ENCODE data around the gene GTF2IRD1. TPM values are rescaled to one million over a fixed set of nuclear protein-coding genes. Genes with fewer than 3 reads are reported as not detected.
"Not testable (repeated sequence)": the region's sequence is repeated elsewhere in the genome, so short reads cannot be mapped to it uniquely, and the experiment has no call there.

Gene GTF2IRD1
- polyA plus RNA-seq, 3 donors, result not detected

GRCh38 chr7:74438327-74438726, 15.4 kb upstream of the GTF2IRD1 start:
- 100% methylated on average over 1 of the region's 2 CpGs for WGBS (ENCODE audit: insufficient coverage)
- no peak for TF ChIP-seq CTCF (IDR thresholded peaks at IDR 0.05)
- H3K36me3 Mint-ChIP-seq, result no peaks in the 10 kb centered on the region
- H3K4me1 Mint-ChIP-seq, result no peaks in the 10 kb centered on the region
- Histone ChIP-seq H3K79me2 (ENCODE audit: insufficient read depth, low read length) (no peaks in the 10 kb centered on the region), H2AFZ (ENCODE audit: insufficient read depth, low read depth, low read length, poor library complexity, severe bottlenecking) (no peak overlapping the region), H3K9ac (ENCODE audit: insufficient read depth, low read length, poor library complexity, severe bottlenecking) (no peak overlapping the region), H3K4me1 (ENCODE audit: control insufficient read depth in 1 of 2, insufficient read depth in 2 of 2, low read length in 2 of 2) (no peaks in the 10 kb centered on the region), H3K9me3 (replicated peaks in 1 of 2; ENCODE audit: control insufficient read depth in 1 of 2, insufficient read depth in 1 of 2, low read length in 2 of 2) (peaks cover 0 to 6% of the 10 kb centered on the region in 2 donors), H3K27me3 (ENCODE audit: control insufficient read depth in 2 of 2, insufficient read depth in 2 of 2, low read length in 2 of 2) (no peaks in the 10 kb centered on the region), H3K36me3 (replicated peaks in 1 of 2; ENCODE audit: control insufficient read depth in 1 of 2, insufficient read depth in 2 of 2, low read length in 2 of 2) (no peaks in the 10 kb centered on the region), H4K20me1 (ENCODE audit: insufficient read depth, low read length) (no peaks in the 10 kb centered on the region), H3K4me2 (replicated peaks; ENCODE audit: extremely low read depth, low read length, poor library complexity, severe bottlenecking) (no peak overlapping the region), H3K4me3 (replicated peaks in 1 of 3; ENCODE audit: low read depth in 2 of 3, low read length in 3 of 3) (no peak overlapping the region), H3K27ac (ENCODE audit: low read depth in 1 of 2, low read length in 2 of 2) (no peak overlapping the region)
- H3K27ac Mint-ChIP-seq, result no peak overlapping the region
- H3K4me3 Mint-ChIP-seq, result no peak overlapping the region
- peaks cover 2 to 24% (median 18%) of the 10 kb centered on the region in 7 donors for H3K9me3 Mint-ChIP-seq
- H3K27me3 Mint-ChIP-seq (ENCODE audit: low read depth in 3 of 3), result peaks cover 0 to 6% (median 2%) of the 10 kb centered on the region in 3 donors
- no peak for DNase-seq
- intact Hi-C loops (cut with micrococcal nuclease), result no loop called here

- H3K36me3 Mint-ChIP-seq, result no peaks in the 10 kb centered on the region
- H3K4me3 Mint-ChIP-seq, result no peak overlapping the region
- no peak overlapping the region for H3K9ac ChIP-seq (ENCODE audit: insufficient read depth, low read length, poor library complexity, severe bottlenecking)
- peaks cover 0 to 5% (median 2%) of the 10 kb centered on the region in 3 donors for H3K27me3 Mint-ChIP-seq (ENCODE audit: low read depth in 3 of 3)
- no peak overlapping the region for H2AFZ ChIP-seq (ENCODE audit: insufficient read depth, low read depth, low read length, poor library complexity, severe bottlenecking)
- DNase-seq, result no peak
- H3K4me1 ChIP-seq (ENCODE audit: control insufficient read depth in 1 of 2, insufficient read depth in 2 of 2, low read length in 2 of 2), result no peaks in the 10 kb centered on the region
- peaks cover 2 to 24% (median 18%) of the 10 kb centered on the region in 7 donors for H3K9me3 Mint-ChIP-seq
- no peak overlapping the region for H3K4me3 ChIP-seq (replicated peaks in 1 of 3; ENCODE audit: low read depth in 2 of 3, low read length in 3 of 3)
- no peak overlapping the region for H3K4me2 ChIP-seq (replicated peaks; ENCODE audit: extremely low read depth, low read length, poor library complexity, severe bottlenecking)
- H3K27ac ChIP-seq (ENCODE audit: low read depth in 1 of 2, low read length in 2 of 2), result no peak overlapping the region
- no peak for TF ChIP-seq CTCF (IDR thresholded peaks at IDR 0.05)
- H3K4me1 Mint-ChIP-seq, result no peaks in the 10 kb centered on the region
- H3K27me3 ChIP-seq (ENCODE audit: control insufficient read depth in 2 of 2, insufficient read depth in 2 of 2, low read length in 2 of 2), result no peaks in the 10 kb centered on the region
- peaks cover 0 to 6% of the 10 kb centered on the region in 2 donors for H3K9me3 ChIP-seq (replicated peaks in 1 of 2; ENCODE audit: control insufficient read depth in 1 of 2, insufficient read depth in 1 of 2, low read length in 2 of 2)
- no peaks in the 10 kb centered on the region for H4K20me1 ChIP-seq (ENCODE audit: insufficient read depth, low read length)
- intact Hi-C loops (cut with micrococcal nuclease), result no loop called here
- WGBS (ENCODE audit: insufficient coverage), result 96% methylated on average over 4 of the region's 4 CpGs
- H3K27ac Mint-ChIP-seq, result peak overlapping the region in 1 of 7 donors; percentile 44
- H3K36me3 ChIP-seq (replicated peaks in 1 of 2; ENCODE audit: control insufficient read depth in 1 of 2, insufficient read depth in 2 of 2, low read length in 2 of 2), result no peaks in the 10 kb centered on the region
- H3K79me2 ChIP-seq (ENCODE audit: insufficient read depth, low read length), result no peaks in the 10 kb centered on the region
Observed at GRCh38 chr7:74439541-74439940, 14.2 kb upstream of the GTF2IRD1 start.

- H3K4me2 ChIP-seq (replicated peaks; ENCODE audit: extremely low read depth, low read length, poor library complexity, severe bottlenecking); H3K27me3 Mint-ChIP-seq (ENCODE audit: low read depth in 3 of 3); H3K36me3 ChIP-seq (replicated peaks in 1 of 2; ENCODE audit: control insufficient read depth in 1 of 2, insufficient read depth in 2 of 2, low read length in 2 of 2); H3K27ac Mint-ChIP-seq; H3K4me1 ChIP-seq (ENCODE audit: control insufficient read depth in 1 of 2, insufficient read depth in 2 of 2, low read length in 2 of 2); H4K20me1 ChIP-seq (ENCODE audit: insufficient read depth, low read length); intact Hi-C loops (cut with micrococcal nuclease); DNase-seq; H3K79me2 ChIP-seq (ENCODE audit: insufficient read depth, low read length); H3K4me1 Mint-ChIP-seq; H3K36me3 Mint-ChIP-seq; H3K27ac ChIP-seq (ENCODE audit: low read depth in 1 of 2, low read length in 2 of 2); H3K4me3 ChIP-seq (replicated peaks in 1 of 3; ENCODE audit: low read depth in 2 of 3, low read length in 3 of 3); H3K9me3 ChIP-seq (replicated peaks in 1 of 2; ENCODE audit: control insufficient read depth in 1 of 2, insufficient read depth in 1 of 2, low read length in 2 of 2); H3K27me3 ChIP-seq (ENCODE audit: control insufficient read depth in 2 of 2, insufficient read depth in 2 of 2, low read length in 2 of 2); H2AFZ ChIP-seq (ENCODE audit: insufficient read depth, low read depth, low read length, poor library complexity, severe bottlenecking); H3K4me3 Mint-ChIP-seq; H3K9ac ChIP-seq (ENCODE audit: insufficient read depth, low read length, poor library complexity, severe bottlenecking): not testable (repeated sequence)
- H3K9me3 Mint-ChIP-seq, result peaks cover 2 to 24% (median 18%) of the 10 kb centered on the region in 7 donors
- 94% methylated on average over 3 of the region's 3 CpGs for WGBS (ENCODE audit: insufficient coverage)
Observed at GRCh38 chr7:74440143-74440542, 13.6 kb upstream of the GTF2IRD1 start.

Data from CD14-positive monocyte (primary cell).